Measurements from ENCODE around the gene ARHGAP10.

DNA sequence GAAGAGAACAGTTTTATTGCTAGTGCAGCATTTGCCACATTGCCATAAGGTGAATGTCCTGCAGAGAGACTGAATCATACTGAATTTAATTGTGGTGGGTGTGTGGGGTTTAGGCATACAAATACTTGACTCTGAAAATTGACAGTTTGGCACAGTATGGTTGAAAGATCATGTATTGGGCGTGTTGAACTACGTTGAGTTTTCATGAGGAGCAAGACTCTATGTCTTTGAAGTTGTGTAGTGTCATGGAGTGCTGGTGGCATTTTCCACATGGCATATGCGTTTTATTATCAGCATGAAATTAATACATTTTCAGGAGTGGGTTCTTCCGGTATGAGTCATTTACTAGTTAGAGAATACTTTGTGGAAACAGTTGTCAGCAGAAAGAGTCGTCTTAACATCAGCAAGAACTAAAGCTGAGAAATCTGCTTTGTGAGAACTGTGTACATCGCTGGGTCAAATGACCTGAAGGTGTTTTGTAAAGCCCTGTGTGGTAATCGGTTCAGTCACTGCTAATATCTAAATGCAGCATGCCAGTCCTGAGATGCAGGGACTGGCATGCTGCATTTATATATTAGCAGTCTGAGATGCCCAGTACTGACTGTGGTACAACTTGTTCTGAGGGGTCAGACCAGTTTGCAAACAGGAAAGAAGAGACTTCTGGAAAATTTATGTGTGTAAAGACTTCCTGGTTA is 50.3 kb downstream of the ARHGAP10 start:
- TF ChIP-seq, protein P1, sequence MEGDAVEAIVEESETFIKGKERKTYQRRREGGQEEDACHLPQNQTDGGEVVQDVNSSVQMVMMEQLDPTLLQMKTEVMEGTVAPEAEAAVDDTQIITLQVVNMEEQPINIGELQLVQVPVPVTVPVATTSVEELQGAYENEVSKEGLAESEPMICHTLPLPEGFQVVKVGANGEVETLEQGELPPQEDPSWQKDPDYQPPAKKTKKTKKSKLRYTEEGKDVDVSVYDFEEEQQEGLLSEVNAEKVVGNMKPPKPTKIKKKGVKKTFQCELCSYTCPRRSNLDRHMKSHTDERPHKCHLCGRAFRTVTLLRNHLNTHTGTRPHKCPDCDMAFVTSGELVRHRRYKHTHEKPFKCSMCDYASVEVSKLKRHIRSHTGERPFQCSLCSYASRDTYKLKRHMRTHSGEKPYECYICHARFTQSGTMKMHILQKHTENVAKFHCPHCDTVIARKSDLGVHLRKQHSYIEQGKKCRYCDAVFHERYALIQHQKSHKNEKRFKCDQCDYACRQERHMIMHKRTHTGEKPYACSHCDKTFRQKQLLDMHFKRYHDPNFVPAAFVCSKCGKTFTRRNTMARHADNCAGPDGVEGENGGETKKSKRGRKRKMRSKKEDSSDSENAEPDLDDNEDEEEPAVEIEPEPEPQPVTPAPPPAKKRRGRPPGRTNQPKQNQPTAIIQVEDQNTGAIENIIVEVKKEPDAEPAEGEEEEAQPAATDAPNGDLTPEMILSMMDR (IDR thresholded peaks at IDR 0.05): no peak
- TF ChIP-seq POLR2AphosphoS5 (IDR thresholded peaks at IDR 0.05): no peak

All from esophagus muscularis mucosa (tissue), 3 donors.